ENCODE measurements around the gene PANK4. TPM values are rescaled to one million over a fixed set of nuclear protein-coding genes. Genes with fewer than 3 reads are reported as not detected.

Gene PANK4
- total RNA-seq = 12.9 and 15.1 TPM in 2 replicates

GRCh38 chr1:2525920-2526823 is at the start of gene PANK4:
PANK4 (minus strand) TSS chr1:2526596; CDS start chr1:2526587, 9 bp downstream.

GRCh38 chr1:2556277-2556677 is 29.9 kb upstream of the PANK4 start, which contains the start of gene TNFRSF14:
TNFRSF14 (plus strand) TSS chr1:2556371; CDS start chr1:2556665, 294 bp downstream.

GRCh38 chr1:2529784-2530512 is 3.6 kb upstream of the PANK4 start, which contains the start of gene HES5:
HES5 (minus strand) TSS chr1:2530263; CDS start chr1:2530164, 99 bp downstream.

GRCh38 chr1:2476061-2476999 is 50.1 kb downstream of the PANK4 start, which contains the start of gene PLCH2:
PLCH2 (plus strand) TSS chr1:2476289; CDS start chr1:2476589, 300 bp downstream.

Other genes starting within 250 kb of the PANK4 start
- 2.6 and 4.8 TPM in 2 replicates for gene MORN1, start 135.0 kb downstream of the PANK4 start, total RNA-seq
- 67.3 and 113 TPM in 2 replicates for gene RER1, start 134.8 kb downstream of the PANK4 start, total RNA-seq
- 28.2 and 35.2 TPM in 2 replicates for gene PEX10, start 114.0 kb downstream of the PANK4 start, total RNA-seq
- under 0.01 TPM in 1 of 2 replicates, not detected in the other for gene PLCH2, start 50.3 kb downstream of the PANK4 start, total RNA-seq
- gene HES5, start 3.7 kb upstream of the PANK4 start, total RNA-seq = not detected in 2 replicates
- gene TNFRSF14, start 29.8 kb upstream of the PANK4 start, total RNA-seq = 7.3 and 9.6 TPM in 2 replicates
- 10.6 and 13.7 TPM in 2 replicates for gene PRXL2B, start 60.2 kb upstream of the PANK4 start, total RNA-seq
- gene MMEL1, start 106.4 kb upstream of the PANK4 start, total RNA-seq = not detected in 2 replicates